Parathyroid adenoma (tissue), 2 donors: Measurements from ENCODE around the gene NAP1L1.

ENCODE experiments used
- H2AFZ ChIP-seq: fragments of 300-600 bp; sonication (generic); one replicate; pipeline ENCODE4 v1.7.0; 2017; ENCODE audit warnings: antibody characterized with exemption, mild to moderate bottlenecking
- H3K27ac ChIP-seq: fragments of 300-600 bp; sonication (generic); one replicate; pipeline ENCODE4 v1.7.0; 2017
- H3K27me3 ChIP-seq: fragments of 300-600 bp; sonication (generic); one replicate; pipeline ENCODE4 v1.7.0; 2017; ENCODE audit warnings: low read length; ENCODE audit not compliant: control insufficient read depth, insufficient read depth
- H3K36me3 ChIP-seq: fragments of 300-600 bp; sonication (generic); one replicate; pipeline ENCODE4 v1.7.0; 2017; ENCODE audit warnings: low read length; ENCODE audit not compliant: control insufficient read depth, insufficient read depth
- H3K4me1 ChIP-seq: fragments of 300-600 bp; sonication (generic); one replicate; pipeline ENCODE4 v1.7.0; 2017; ENCODE audit warnings: control low read depth
- H3K4me2 ChIP-seq: fragments of 300-600 bp; sonication (generic); one replicate; pipeline ENCODE4 v1.7.0; 2017; ENCODE audit warnings: low read length
- H3K4me3 ChIP-seq: fragments of 300-600 bp; sonication (generic); one replicate; pipeline ENCODE4 v1.7.0; 2017; ENCODE audit warnings: low read depth, low read length
- H3K79me2 ChIP-seq: fragments of 300-600 bp; sonication (generic); one replicate; pipeline ENCODE4 v1.7.0; 2017; ENCODE audit warnings: control low read depth
- H3K9ac ChIP-seq: fragments of 300-600 bp; sonication (generic); one replicate; pipeline ENCODE4 v1.7.0; 2017; ENCODE audit warnings: mild to moderate bottlenecking
- H3K9me3 ChIP-seq: fragments of 300-600 bp; sonication (generic); one replicate; pipeline ENCODE4 v1.7.0; 2017; ENCODE audit warnings: low read length; ENCODE audit not compliant: control insufficient read depth
- CTCF ChIP-seq: fragments of 300-600 bp; sonication (generic); IDR thresholded peaks from one replicate; pipeline ENCODE4 v1.7.0; 2017; ENCODE audit warnings: antibody characterized with exemption, mild to moderate bottlenecking
- donor health status: primary hyperparathyroidism.

NAP1L1 gene

GRCh38 chr12:76084863-76085519 is 506 bp upstream of the NAP1L1 start:
- peak overlapping the region; percentile 49 for H3K9ac ChIP-seq
- H3K36me3 ChIP-seq: no peaks in the 10 kb centered on the region
- peak overlapping the region; percentile 95 for H3K4me2 ChIP-seq
- TF ChIP-seq CTCF: peak; percentile 11
- no peaks in the 10 kb centered on the region for H3K27me3 ChIP-seq
- H3K4me1 ChIP-seq: no peaks in the 10 kb centered on the region
- H3K79me2 ChIP-seq: peaks cover 27% of the 10 kb centered on the region
- peak overlapping the region; percentile 97 for H2AFZ ChIP-seq
- peak overlapping the region; percentile 85 for H3K4me3 ChIP-seq
- no peaks in the 10 kb centered on the region for H3K9me3 ChIP-seq
- H3K27ac ChIP-seq: peak overlapping the region; percentile 95

- no peaks in the 10 kb centered on the region for H3K4me1 ChIP-seq
- no peak overlapping the region for H3K9ac ChIP-seq
- peak overlapping the region; percentile 95 for H3K4me2 ChIP-seq
- H3K4me3 ChIP-seq: peak overlapping the region; percentile 85
- no peaks in the 10 kb centered on the region for H3K36me3 ChIP-seq
- H3K79me2 ChIP-seq: peaks cover 41% of the 10 kb centered on the region
- no peaks in the 10 kb centered on the region for H3K27me3 ChIP-seq
- no peak for TF ChIP-seq CTCF
- H2AFZ ChIP-seq: peak overlapping the region; percentile 97
- H3K27ac ChIP-seq: peak overlapping the region; percentile 95
- peaks cover 2% of the 10 kb centered on the region for H3K9me3 ChIP-seq
Observed at GRCh38 chr12:76083246-76083903, 1.1 kb downstream of the NAP1L1 start.

- no peak overlapping the region for H3K4me2 ChIP-seq
- H3K27ac ChIP-seq: no peak overlapping the region
- peaks cover 53% of the 10 kb centered on the region for H3K79me2 ChIP-seq
- H2AFZ ChIP-seq: no peak overlapping the region
- peaks cover 2% of the 10 kb centered on the region for H3K9me3 ChIP-seq
- H3K9ac ChIP-seq: no peak overlapping the region
- no peak for TF ChIP-seq CTCF
- H3K4me1 ChIP-seq: no peaks in the 10 kb centered on the region
- H3K4me3 ChIP-seq: no peak overlapping the region
- H3K27me3 ChIP-seq: no peaks in the 10 kb centered on the region
- no peaks in the 10 kb centered on the region for H3K36me3 ChIP-seq
Observed at GRCh38 chr12:76081909-76082308, 2.6 kb downstream of the NAP1L1 start.

- Histone ChIP-seq H3K27me3 (no peaks in the 10 kb centered on the region), H3K27ac (no peak overlapping the region), H3K79me2 (peaks cover 56% of the 10 kb centered on the region), H3K36me3 (no peaks in the 10 kb centered on the region), H3K9me3 (peaks cover 2% of the 10 kb centered on the region), H2AFZ (no peak overlapping the region), H3K4me1 (no peaks in the 10 kb centered on the region), H3K4me3 (no peak overlapping the region), H3K9ac (no peak overlapping the region), H3K4me2 (no peak overlapping the region)
- no peak for TF ChIP-seq CTCF
Observed at GRCh38 chr12:76080729-76081415, 3.6 kb downstream of the NAP1L1 start.
